SJCRH30 (cell line): ENCODE results near the gene CCR9. TPM values are rescaled to one million over a fixed set of nuclear protein-coding genes. Genes with fewer than 3 reads are reported as not detected.
"Not testable (repeated sequence)": the region's sequence is repeated elsewhere in the genome, so short reads cannot be mapped to it uniquely, and the experiment has no call there.

Source experiments
- DNase-seq, 2 experiments: peaks; one replicate each; pipeline ENCODE4 v3.0.0-alpha.2; 2015 to 2020
- H3K27ac ChIP-seq: fragments of 250-450 bp; sonication (Bioruptor Pico); 2 replicates; pipeline ENCODE4 v1.5.1; 2020; ENCODE audit warnings: mild to moderate bottlenecking, moderate library complexity
- H3K27me3 ChIP-seq: fragments of 250-450 bp; sonication (Bioruptor Pico); 2 replicates; pipeline ENCODE4 v1.5.1; 2020; ENCODE audit warnings: mild to moderate bottlenecking, moderate library complexity
- H3K36me3 ChIP-seq: fragments of 250-450 bp; sonication (Bioruptor Pico); 2 replicates; pipeline ENCODE4 v1.5.1; 2020; ENCODE audit warnings: mild to moderate bottlenecking, moderate library complexity
- H3K4me1 ChIP-seq: fragments of 250-450 bp; sonication (Bioruptor Pico); 2 replicates; pipeline ENCODE4 v1.5.1; 2020; ENCODE audit warnings: mild to moderate bottlenecking, moderate library complexity
- H3K4me3 ChIP-seq: fragments of 250-450 bp; sonication (Bioruptor Pico); 2 replicates; pipeline ENCODE4 v1.5.1; 2020; ENCODE audit warnings: mild to moderate bottlenecking, moderate library complexity
- H3K9me3 ChIP-seq: fragments of 250-450 bp; sonication (Bioruptor Pico); replicated peaks from 2 replicates; pipeline ENCODE4 v1.5.1; 2020; ENCODE audit warnings: mild to moderate bottlenecking, moderate library complexity
- total RNA-seq: library from RNA; depleted of rRNA; stranded (reverse); fragments of >200 nt; shearing (Covaris generic); gene quantifications from 2 replicates; pipeline ENCODE4 v1.2.3, GENCODE V29; 2014; rRNA removed

CCR9 gene, protein sequence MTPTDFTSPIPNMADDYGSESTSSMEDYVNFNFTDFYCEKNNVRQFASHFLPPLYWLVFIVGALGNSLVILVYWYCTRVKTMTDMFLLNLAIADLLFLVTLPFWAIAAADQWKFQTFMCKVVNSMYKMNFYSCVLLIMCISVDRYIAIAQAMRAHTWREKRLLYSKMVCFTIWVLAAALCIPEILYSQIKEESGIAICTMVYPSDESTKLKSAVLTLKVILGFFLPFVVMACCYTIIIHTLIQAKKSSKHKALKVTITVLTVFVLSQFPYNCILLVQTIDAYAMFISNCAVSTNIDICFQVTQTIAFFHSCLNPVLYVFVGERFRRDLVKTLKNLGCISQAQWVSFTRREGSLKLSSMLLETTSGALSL
- total RNA-seq = not detected in 2 replicates

DNA sequence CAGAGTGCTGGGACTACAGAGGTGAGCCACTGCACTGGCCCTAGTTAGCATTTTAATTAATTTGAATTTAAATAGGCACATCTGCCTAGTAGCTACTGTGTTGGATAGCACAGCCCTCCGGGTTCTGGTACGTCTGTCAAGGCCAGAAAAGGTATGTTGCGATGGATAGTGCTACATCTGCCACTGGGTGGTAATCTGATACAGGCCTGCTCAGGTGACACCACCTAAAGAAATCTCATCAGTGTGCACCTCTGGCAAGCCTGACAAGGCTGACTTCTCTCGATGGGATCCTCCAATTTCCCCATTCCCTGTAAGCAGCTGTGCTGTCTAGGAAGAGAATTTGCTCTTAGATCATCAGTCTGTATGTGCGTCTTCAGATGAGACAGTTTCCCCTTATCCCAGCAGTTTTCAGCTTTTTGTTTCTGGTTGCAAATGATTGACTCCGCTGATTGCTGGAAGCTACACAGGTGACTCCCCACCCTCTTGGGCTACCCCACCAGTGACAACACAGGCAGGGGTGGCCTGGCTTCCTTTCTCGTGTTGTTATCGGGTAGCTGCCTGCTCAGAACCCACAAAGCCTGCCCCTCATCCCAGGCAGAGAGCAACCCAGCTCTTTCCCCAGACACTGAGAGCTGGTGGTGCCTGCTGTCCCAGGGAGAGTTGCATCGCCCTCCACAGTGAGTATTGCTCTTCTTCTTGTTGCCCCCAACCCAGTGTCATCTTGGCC, at the start of gene CCR9:
CCR9 (plus strand) TSS at position 565 of the 727 bp plus-strand sequence. CDS start 8,391 bp downstream, outside the sequence.
- Histone ChIP-seq H3K27ac (no peak within 1 kb of the TSS), H3K4me1 (no peaks in the 10 kb centered on the region), H3K9me3 (no peaks in the 10 kb centered on the region), H3K27me3 (no peaks in the 10 kb centered on the region), H3K36me3 (no peaks in the 10 kb centered on the region), H3K4me3 (no peak within 1 kb of the TSS)
- DNase-seq = no peak

DNA sequence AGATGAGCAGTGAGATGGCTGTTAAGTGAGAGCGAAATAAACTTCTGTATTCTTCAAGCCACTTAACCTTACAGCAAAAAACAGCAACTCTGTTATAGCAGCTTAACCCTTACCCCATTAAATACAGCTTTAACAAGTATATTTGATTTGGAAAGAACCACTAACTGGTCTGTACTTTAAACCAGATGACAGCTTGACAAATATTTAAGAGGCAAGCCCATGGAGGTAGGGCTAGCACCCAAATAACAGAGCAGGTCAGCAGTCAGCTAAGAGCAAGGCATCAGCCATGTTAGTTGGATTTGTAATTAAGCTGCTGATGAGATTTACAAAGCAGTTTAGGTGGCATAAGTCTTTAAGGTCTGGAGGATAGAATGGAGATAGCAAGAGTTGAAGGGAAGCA, 47.9 kb upstream of the CCR9 start:
- Histone ChIP-seq H3K27ac (no peak overlapping the region), H3K36me3 (no peaks in the 10 kb centered on the region), H3K4me3 (no peak overlapping the region), H3K27me3 (no peaks in the 10 kb centered on the region), H3K9me3 (no peaks in the 10 kb centered on the region), H3K4me1 (no peaks in the 10 kb centered on the region; the same call in 1 of the 2 replicates)
- DNase-seq = no peak

DNA sequence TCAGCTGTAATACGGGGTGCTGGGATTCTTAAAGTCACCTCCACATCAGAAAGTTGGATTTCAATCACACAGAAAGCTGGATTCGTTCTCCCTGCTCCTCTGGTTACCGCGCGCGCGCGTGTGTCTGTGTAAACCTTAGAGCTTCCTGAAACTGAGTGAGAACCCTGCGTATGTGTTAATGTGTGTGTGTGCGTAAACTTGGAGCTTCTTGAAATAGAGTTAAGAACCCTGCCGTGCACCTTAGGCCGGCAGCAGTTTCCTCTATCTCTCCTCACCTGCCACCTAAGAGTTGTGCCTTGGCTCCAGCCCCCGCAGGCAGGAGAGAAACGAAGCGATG, 45.0 kb upstream of the CCR9 start:
- Histone ChIP-seq H3K4me1 (no peaks in the 10 kb centered on the region; the same call in 1 of the 2 replicates), H3K36me3 (no peaks in the 10 kb centered on the region), H3K4me3 (peak overlapping the region; percentile 70), H3K27ac (peak overlapping the region; percentile 13; the same call in 1 of the 2 replicates), H3K9me3 (no peaks in the 10 kb centered on the region), H3K27me3 (no peaks in the 10 kb centered on the region)
- peak; percentile 7 to 12 for DNase-seq

DNA sequence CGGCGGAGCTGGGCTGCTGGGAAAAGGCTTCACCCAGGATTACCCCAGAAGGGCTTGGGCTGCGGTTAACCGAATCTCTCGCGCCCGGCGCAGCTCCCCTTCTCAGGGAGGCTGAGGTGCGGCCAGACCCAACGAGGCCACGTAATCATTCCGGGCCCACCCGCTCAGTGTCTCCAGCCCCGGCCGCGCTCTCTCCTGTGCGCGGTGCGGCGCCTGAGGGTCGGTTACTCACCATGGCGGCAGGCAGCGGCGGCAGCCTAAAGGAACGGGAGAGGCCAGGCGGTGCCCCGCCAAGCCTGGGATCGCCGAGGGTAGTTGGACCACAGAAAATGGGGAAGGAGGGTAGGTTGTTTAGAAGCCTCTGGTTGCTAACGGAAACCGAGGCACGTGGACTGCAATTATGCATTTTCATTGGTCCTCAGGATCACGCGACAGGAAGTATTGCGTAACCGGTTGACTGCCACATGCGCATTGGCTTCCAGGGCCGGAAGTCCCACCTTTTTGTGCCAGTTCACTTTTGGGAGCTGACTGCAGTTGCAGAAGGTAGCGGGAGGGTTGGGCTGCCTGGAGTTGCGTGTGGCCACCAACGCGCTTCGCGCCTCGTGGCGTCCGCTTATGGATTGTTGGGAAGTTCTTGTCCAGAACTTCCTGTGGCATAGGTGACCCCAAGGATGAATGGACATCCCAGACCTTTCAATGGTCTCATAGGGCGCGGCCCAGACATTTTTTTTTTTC, 44.4 kb upstream of the CCR9 start, which contains the start of gene LZTFL1:
LZTFL1 (minus strand) TSS at position 363 of the 735 bp plus-strand sequence; CDS start at position 235, 128 bp downstream.
- Histone ChIP-seq H3K4me3 (peak within 1 kb of the TSS; percentile 70), H3K9me3 (no peaks in the 10 kb centered on the region), H3K27ac (peak within 1 kb of the TSS; percentile 13; the same call in 1 of the 2 replicates), H3K4me1 (no peaks in the 10 kb centered on the region; the same call in 1 of the 2 replicates), H3K27me3 (no peaks in the 10 kb centered on the region), H3K36me3 (no peaks in the 10 kb centered on the region)
- peak; percentile 91 to 95 for DNase-seq

DNA sequence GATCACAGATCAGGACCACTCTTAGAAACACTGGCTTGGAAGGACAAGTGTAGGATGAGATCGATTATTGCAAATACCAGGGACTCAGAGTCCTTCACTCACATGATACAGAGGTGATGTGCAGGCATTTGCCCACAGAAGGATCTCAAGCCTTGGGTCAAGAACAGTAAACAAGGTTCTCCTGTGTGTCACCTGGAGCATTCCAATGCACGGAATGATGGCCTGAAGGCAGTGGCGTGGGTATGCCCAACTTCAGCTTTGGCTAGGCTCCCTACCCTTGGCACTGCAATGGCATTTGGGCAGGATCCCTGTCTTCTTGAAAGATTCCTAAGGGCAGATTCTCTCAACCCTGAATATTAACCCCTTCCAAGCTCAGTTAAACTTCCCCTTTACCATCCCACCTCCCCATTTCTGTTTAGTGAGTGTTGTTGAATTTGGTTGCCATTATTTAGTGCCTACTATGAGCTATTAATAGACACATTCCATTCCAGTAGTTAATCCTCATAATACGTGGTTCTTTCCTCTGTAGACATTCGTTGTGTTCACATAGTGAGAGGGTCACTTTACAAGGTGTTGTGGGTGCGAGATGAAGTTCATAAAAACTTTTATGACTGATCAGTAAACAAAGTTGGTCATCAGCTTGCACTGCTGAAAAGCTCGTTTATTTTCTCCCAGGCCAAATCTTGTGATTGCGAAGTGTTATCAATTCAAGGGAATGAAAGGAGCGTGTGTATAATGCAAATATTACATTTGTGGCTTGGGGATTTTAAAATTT, 43.3 kb upstream of the CCR9 start:
- H3K4me3 ChIP-seq = no peak overlapping the region
- no peaks in the 10 kb centered on the region; the same call in 1 of the 2 replicates for H3K4me1 ChIP-seq
- H3K9me3 ChIP-seq = no peaks in the 10 kb centered on the region
- no peaks in the 10 kb centered on the region for H3K36me3 ChIP-seq
- DNase-seq = no peak
- no peak overlapping the region for H3K27ac ChIP-seq
- H3K27me3 ChIP-seq = no peaks in the 10 kb centered on the region

DNA sequence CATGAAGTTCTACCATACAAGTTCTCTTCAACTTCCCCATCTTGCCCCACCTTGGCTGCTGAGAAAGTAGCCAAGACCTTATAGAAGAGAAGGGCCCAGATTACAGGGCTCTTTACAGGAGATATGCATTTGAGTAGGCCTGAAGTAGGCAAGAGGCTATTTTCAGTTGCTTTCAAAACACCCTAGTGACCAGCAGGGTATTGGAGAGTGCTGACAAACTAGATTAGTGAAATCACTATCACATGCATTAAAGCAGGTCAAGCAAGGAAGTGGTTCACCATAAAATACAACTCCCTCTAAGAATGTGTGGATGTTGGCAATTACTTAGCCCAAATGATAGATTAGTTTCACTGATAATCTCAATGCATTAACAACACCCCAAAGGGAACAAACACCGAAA, 41.7 kb upstream of the CCR9 start:
- Histone ChIP-seq H3K9me3 (no peaks in the 10 kb centered on the region), H3K36me3 (no peaks in the 10 kb centered on the region), H3K4me3 (no peak overlapping the region), H3K27me3 (no peaks in the 10 kb centered on the region), H3K4me1 (no peaks in the 10 kb centered on the region; the same call in 1 of the 2 replicates), H3K27ac (no peak overlapping the region)
- DNase-seq = no peak

DNA sequence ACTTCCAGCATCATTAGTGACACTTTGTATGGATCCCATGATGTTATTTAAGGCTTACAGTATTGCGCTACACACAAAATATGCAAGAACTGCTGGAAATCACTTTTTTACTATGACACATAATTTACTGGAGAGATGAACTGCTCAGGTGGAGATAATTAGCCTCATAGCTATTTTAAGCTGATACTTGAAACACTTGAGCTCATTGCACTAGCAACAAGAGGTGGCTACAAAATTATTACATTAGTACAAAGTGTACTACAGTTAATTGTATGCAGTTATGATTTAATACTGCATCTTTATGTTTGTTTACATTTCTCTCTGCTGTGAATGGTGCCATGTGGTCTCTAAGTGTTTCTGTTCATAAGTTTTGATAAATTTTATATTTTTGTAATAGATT, 38.0 kb upstream of the CCR9 start:
- no peak overlapping the region for H3K27ac ChIP-seq
- H3K9me3 ChIP-seq = no peaks in the 10 kb centered on the region
- no peaks in the 10 kb centered on the region for H3K4me1 ChIP-seq
- H3K4me3 ChIP-seq = no peak overlapping the region
- DNase-seq = no peak
- H3K27me3 ChIP-seq = no peaks in the 10 kb centered on the region
- no peaks in the 10 kb centered on the region for H3K36me3 ChIP-seq

DNA sequence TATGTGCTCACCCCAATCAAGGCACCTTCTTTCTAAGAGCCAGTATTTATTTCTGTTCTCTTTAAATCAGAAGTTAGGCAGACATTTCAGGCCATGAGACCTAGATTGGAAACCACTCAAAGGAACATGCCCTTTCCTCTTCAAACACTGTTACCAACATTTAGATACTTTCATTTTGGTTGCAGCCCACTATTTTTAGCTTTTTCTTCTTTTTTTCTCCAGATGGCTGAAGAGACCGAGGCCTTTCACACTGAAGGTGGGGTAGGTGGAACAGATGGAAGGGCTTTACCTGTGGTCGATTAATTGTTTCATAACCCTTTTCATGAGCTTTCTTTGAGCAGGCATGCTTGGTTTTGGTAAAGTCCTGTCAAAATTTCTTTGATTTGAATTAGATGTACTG, 33.5 kb upstream of the CCR9 start:
- Histone ChIP-seq H3K36me3 (no peaks in the 10 kb centered on the region), H3K27ac (no peak overlapping the region), H3K27me3 (no peaks in the 10 kb centered on the region), H3K4me3 (no peak overlapping the region), H3K4me1 (no peaks in the 10 kb centered on the region), H3K9me3 (no peaks in the 10 kb centered on the region)
- DNase-seq = no peak

DNA sequence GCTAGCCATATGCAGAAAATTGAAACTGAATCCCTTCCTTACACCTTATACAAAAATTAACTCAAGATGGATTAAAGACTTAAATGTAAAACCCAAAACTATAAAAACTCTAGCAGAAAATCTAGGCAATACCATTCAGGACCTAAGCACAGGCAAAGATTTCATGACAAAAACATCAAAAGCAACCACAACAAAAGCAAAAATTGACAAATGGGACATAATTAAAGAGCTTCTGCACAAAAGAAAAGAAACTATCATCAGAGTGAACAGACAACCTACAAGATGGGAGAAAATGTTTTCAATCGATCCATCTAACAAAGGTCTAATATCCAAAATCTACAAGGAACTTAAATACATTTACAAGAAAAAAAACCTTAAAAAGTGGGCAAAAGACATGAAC, 30.0 kb upstream of the CCR9 start:
- H3K36me3 ChIP-seq, H3K4me1 ChIP-seq, DNase-seq, H3K9me3 ChIP-seq, H3K27ac ChIP-seq, H3K27me3 ChIP-seq, H3K4me3 ChIP-seq: not testable (repeated sequence)

DNA sequence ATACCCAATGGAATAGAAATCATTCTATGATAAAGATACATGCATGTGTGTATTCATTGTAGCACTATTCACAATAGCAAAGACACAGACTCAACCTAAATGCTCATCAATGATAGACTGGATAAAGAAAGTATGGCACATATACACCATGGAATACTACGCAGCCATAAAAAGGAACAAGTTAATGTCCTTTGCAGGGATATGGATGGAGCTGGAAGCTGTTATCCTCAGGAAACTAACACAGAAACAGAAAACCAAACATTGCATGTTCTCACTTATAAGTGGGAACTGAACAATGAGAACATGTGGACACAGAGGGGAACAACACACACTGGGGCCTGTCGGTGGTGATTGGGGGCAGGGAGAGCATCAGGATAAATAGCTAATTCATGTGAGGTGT, 29.3 kb upstream of the CCR9 start:
- H3K36me3 ChIP-seq, H3K4me3 ChIP-seq, H3K9me3 ChIP-seq, DNase-seq, H3K27me3 ChIP-seq, H3K27ac ChIP-seq, H3K4me1 ChIP-seq: not testable (repeated sequence)

DNA sequence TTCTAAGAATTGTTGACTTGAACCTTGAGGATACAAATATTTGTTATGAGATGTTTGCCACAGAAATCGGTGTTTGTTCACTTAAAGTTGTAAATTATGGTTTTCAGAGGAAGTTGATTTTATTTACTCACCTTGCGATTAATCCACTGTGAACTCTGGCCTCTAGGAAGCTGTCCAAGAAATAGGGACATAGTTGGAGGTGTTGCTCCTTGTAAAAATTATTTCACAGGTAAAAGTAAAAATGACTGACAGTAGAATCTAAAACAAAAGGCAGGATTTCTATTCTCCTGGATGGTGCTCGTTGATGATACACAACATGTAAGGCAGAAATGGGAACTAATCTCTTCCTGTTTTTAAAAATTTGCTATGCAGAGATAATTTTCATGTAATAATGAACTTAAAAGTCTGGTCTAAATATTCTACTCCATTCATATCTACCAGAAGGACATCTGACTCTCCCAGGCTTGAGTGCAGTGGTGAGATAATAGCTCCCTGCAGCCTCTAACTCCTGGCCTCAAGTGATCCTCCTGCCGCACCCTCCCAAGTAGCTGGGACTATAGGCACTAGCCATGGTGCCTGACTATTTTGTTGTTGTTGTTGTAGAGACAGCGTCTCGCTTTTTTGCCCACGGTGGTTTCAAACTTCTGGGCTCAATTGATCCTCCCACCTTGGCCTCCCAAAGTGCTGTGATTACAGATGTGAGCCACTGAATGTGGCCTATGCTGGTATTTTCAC, 27.4 kb upstream of the CCR9 start:
- DNase-seq = no peak
- Histone ChIP-seq H3K4me1 (no peaks in the 10 kb centered on the region), H3K27ac (no peak overlapping the region), H3K4me3 (no peak overlapping the region), H3K9me3 (no peaks in the 10 kb centered on the region), H3K27me3 (no peaks in the 10 kb centered on the region), H3K36me3 (no peaks in the 10 kb centered on the region)

DNA sequence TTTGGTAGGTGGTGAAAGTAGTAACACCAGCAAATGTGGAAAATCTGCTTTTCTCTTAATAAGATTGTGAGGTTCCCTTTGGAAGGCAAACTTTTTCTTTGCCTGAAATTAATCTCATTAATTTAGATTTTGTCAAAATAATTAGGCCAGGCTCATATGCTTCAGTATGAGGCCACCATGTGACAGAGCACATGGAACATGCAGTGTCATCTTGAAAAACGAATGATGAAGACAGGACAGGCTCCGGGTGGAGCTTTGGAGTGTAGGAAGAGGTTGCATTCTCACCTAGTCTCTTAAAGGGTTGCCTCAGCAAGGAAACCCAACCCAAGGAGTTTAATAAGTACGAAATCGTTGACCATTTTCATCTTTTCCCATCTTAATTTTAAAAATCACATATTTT, 25.9 kb upstream of the CCR9 start:
- no peaks in the 10 kb centered on the region for H3K4me1 ChIP-seq
- H3K9me3 ChIP-seq = no peaks in the 10 kb centered on the region
- no peak overlapping the region for H3K4me3 ChIP-seq
- no peaks in the 10 kb centered on the region for H3K27me3 ChIP-seq
- no peak overlapping the region for H3K27ac ChIP-seq
- H3K36me3 ChIP-seq = no peaks in the 10 kb centered on the region
- no peak for DNase-seq

DNA sequence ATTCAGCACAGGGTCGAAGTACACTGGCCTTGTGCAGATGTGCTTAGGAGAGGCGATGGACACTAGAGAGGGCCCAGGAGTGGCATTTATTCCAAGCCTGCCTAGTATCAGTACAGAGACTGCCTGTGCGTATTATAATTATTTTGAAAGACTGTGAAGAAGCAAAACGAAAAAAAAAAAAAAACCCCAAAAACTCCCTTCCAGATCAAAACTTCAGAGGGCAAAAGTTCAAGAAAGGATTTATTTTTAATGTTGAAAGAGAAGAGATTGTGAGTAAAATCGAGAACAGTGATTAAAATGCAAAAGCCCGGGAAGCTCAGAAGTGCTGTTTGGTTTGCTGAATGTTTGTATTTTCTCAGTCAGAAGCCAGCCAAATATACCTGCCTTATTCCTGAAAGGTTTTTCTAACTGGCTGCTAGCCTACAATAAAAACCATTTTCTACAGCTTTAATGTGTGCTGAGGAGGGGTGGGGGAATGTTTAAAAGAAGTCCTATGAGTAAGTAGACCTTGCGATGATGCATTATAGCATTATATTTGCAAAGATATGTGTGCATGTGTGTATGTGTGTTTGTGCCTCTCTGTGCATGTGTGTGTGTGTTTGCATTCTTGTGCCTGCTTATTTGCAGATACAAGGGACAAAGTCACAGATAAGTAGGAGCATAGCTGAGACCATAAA, 25.2 kb upstream of the CCR9 start:
- no peaks in the 10 kb centered on the region for H3K27me3 ChIP-seq

More for the DNA sequence above, 25.2 kb upstream of the CCR9 start:
- H3K4me1 ChIP-seq = no peaks in the 10 kb centered on the region
- H3K36me3 ChIP-seq = no peaks in the 10 kb centered on the region
- no peak overlapping the region for H3K27ac ChIP-seq
- no peaks in the 10 kb centered on the region for H3K9me3 ChIP-seq
- DNase-seq = no peak
- no peak overlapping the region for H3K4me3 ChIP-seq
